Measurements from ENCODE around the gene LYPD3. TPM values are rescaled to one million over a fixed set of nuclear protein-coding genes. Genes with fewer than 3 reads are reported as not detected.

LYPD3 gene
- total and polyA plus RNA-seq, 10 of the 15 experiments (the other 5 are each of a cell fraction or from before 2014, with no cell fraction given) = 0.03 to 0.28 (median 0.12) TPM; not detected in 6

GRCh38 chr19:43462785-43463380 lies 2.5 kb downstream of the LYPD3 start:
- ChIA-PET SMC1A (ENCODE audit: uncharacterized antibody, unreplicated experiment) (interaction anchor here (1.0 to 2.4 kb wide), 5 partner anchors 11 to 57 kb away, joined by 3 to 10 read pairs (median 3); no protein-coding TSS in a partner anchor), POLR2A (interaction anchor here (0.8 to 1.7 kb wide), 3 partner anchors 33 to 70 kb away, joined by 3 to 14 read pairs (median 3); partner anchors contain the start of gene ZNF575), CTCF (interaction anchor here (0.9 to 3.9 kb wide), 7 partner anchors 15 to 63 kb away, joined by 3 to 31 read pairs (median 4); no protein-coding TSS in a partner anchor), RAD21 (ENCODE audit: unreplicated experiment) (interaction anchor here (0.6 to 1.8 kb wide), 10 partner anchors 10 to 1383 kb away, joined by 3 to 8 read pairs (median 5); partner anchors contain the start of gene ZNF575)
- BruUV-seq (replicated peaks) = no TSS peak
- Histone ChIP-seq H3K4me3 (no peak overlapping the region), H2AFZ (ENCODE audit: control insufficient read depth, low read depth, low read length) (peak overlapping the region; percentile 75), H3K79me2 (ENCODE audit: control insufficient read depth, insufficient read depth, low read length) (no peaks in the 10 kb centered on the region), H3K9me3 (replicated peaks; ENCODE audit: control insufficient read depth, insufficient read depth, low read length) (no peaks in the 10 kb centered on the region), H3K4me1 (ENCODE audit: control insufficient read depth, insufficient read depth, low read length) (peaks cover 8% of the 10 kb centered on the region; the same call in 1 of the 2 replicates), H3K36me3 (ENCODE audit: control insufficient read depth in 2 of 2, insufficient read depth in 2 of 2, low read length in 1 of 2) (no peaks in the 10 kb centered on the region), H3K27me3 (replicated peaks in 1 of 2; ENCODE audit: control insufficient read depth in 2 of 2, insufficient read depth in 2 of 2, low read length in 1 of 2) (no peaks in the 10 kb centered on the region), H3K9ac (ENCODE audit: control insufficient read depth, insufficient read depth, low read length) (no peak overlapping the region), H3K4me2 (ENCODE audit: control insufficient read depth, insufficient read depth) (peak overlapping the region; percentile 78), H4K20me1 (ENCODE audit: control insufficient read depth, insufficient read depth) (no peaks in the 10 kb centered on the region), H3K27ac (ENCODE audit: control insufficient read depth, insufficient read depth) (no peak overlapping the region)
- TF ChIP-seq ZBED1 (IDR thresholded peaks at IDR 0.05; ENCODE audit: borderline replicate concordance) (no peak), ATF7 (IDR thresholded peaks at IDR 0.05; ENCODE audit: low read depth) (no peak), MTA2 (IDR thresholded peaks at IDR 0.05; ENCODE audit: low read depth) (no peak), BCLAF1 (IDR thresholded peaks at IDR 0.05) (no peak), RCOR1 (conservative IDR thresholded peaks at IDR 0.05; ENCODE audit: low read depth, low read length) (no peak)
- FAIRE-seq (peak; percentile 13), DNase-seq (ENCODE audit: low read depth, low spot score) (no peak), ATAC-seq (no peak)
- intact Hi-C loops (cut with micrococcal nuclease; ENCODE audit: unreplicated experiment) (loop anchor here (1.0 to 5.0 kb wide), 2 partner anchors 39 to 133 kb away; partner anchors contain the start of genes IRGQ, PHLDB3 and ZNF576), in situ Hi-C loops (cut with MboI) (no loop called here)
- WGBS (ENCODE audit: insufficient coverage, insufficient replicate concordance, low lambda C conversion rate, missing lambda C conversion rate) = 35% methylated on average over 24 of the region's 33 CpGs

Data from GM12878 (cell line).